Fibroblast of lung (primary cell): Measurements from ENCODE around the gene C19orf81. TPM values are rescaled to one million over a fixed set of nuclear protein-coding genes. Genes with fewer than 3 reads are reported as not detected.

Source experiments
- DNase-seq, 2 donors: peaks; one replicate each; pipeline versions ENCODE4 v3.0.0 to v3.0.0-alpha.2; 2010; ENCODE audit warnings: low read depth in 2 of 2
- H2AFZ ChIP-seq: 2 replicates; pipeline ENCODE4 v1.5.1; 2012; ENCODE audit warnings: low read length, control low read depth, inconsistent platforms
- H3K27ac ChIP-seq: 2 replicates; pipeline ENCODE4 v1.5.1; 2011; ENCODE audit warnings: low read length, control low read depth; ENCODE audit not compliant: insufficient read depth
- H3K27me3 ChIP-seq: 2 replicates; pipeline ENCODE4 v1.5.1; 2011; ENCODE audit warnings: mild to moderate bottlenecking, low read length; ENCODE audit not compliant: control insufficient read depth, insufficient read depth
- H3K36me3 ChIP-seq: 2 replicates; pipeline ENCODE4 v1.5.1; 2011; ENCODE audit warnings: low read length; ENCODE audit not compliant: control insufficient read depth, insufficient read depth
- H3K4me1 ChIP-seq: 2 replicates; pipeline ENCODE4 v1.5.1; 2011; ENCODE audit warnings: low read length; ENCODE audit not compliant: control insufficient read depth, insufficient read depth; ENCODE audit errors: extremely low read depth
- H3K4me2 ChIP-seq: 2 replicates; pipeline ENCODE4 v1.5.1; 2011; ENCODE audit warnings: low read length, control low read depth; ENCODE audit not compliant: insufficient read depth; ENCODE audit errors: extremely low read depth
- H3K4me3 ChIP-seq, 4 experiments: fragments of 200-600 bp in 1 of 4; sonication (generic) in 1 of 4; replicated peaks in 1 of 4; 2 replicates each; pipeline ENCODE4 v1.5.1; 2011 to 2016; ENCODE audit warnings: low read length in 4 of 4, low read depth in 3 of 4, mild to moderate bottlenecking in 3 of 4, control low read depth in 2 of 4, inconsistent platforms in 1 of 4, mixed read lengths in 1 of 4; ENCODE audit not compliant: insufficient read depth in 1 of 4; ENCODE audit errors: control extremely low read depth in 1 of 4
- H3K79me2 ChIP-seq: 2 replicates; pipeline ENCODE4 v1.5.1; 2012; ENCODE audit warnings: mild to moderate bottlenecking, low read length, inconsistent platforms; ENCODE audit not compliant: control insufficient read depth, insufficient read depth
- H3K9ac ChIP-seq: 2 replicates; pipeline ENCODE4 v1.5.1; 2011; ENCODE audit warnings: mild to moderate bottlenecking, low read length, control low read depth; ENCODE audit not compliant: insufficient read depth
- H3K9me3 ChIP-seq: 2 replicates; pipeline ENCODE4 v1.5.1; 2012; ENCODE audit warnings: low read depth, low read length; ENCODE audit not compliant: control insufficient read depth, insufficient read depth
- H4K20me1 ChIP-seq: 2 replicates; pipeline ENCODE4 v1.5.1; 2011; ENCODE audit warnings: low read length; ENCODE audit not compliant: control insufficient read depth, insufficient read depth; ENCODE audit errors: extremely low read depth
- CTCF ChIP-seq, 2 donors: IDR thresholded peaks in 1 of 2; conservative IDR thresholded peaks in 1 of 2; 1 replicate in 1 of 2; 2 replicates in 1 of 2; pipeline ENCODE4 v1.5.1; 2011 to 2012; ENCODE audit warnings: low read length in 2 of 2, control low read depth in 1 of 2, inconsistent platforms in 1 of 2, low read depth in 1 of 2, mild to moderate bottlenecking in 1 of 2
- EZH2 ChIP-seq: IDR thresholded peaks from 2 replicates; pipeline ENCODE4 v1.5.1; 2012; ENCODE audit warnings: low read length, control low read depth, mild to moderate bottlenecking; ENCODE audit errors: missing control alignments
- polyA plus RNA-seq, 2 donors: library from polyadenylated mRNA; depleted of rRNA in 1 of 2; stranded (reverse) in 1 of 2; unstranded in 1 of 2; fragments of >200 nt; gene quantifications; 2 replicates each; pipeline ENCODE4 v1.2.1, GENCODE V29; 2011 to 2012; ENCODE audit warnings: missing spikeins in 1 of 2
- total RNA-seq: library from RNA; depleted of rRNA; stranded (reverse); fragments of >200 nt; gene quantifications from 2 replicates; pipeline ENCODE4 v1.2.1, GENCODE V29; 2014

The C19orf81 gene
- total and polyA plus RNA-seq, 2 donors (not counting 1 experiment from before 2014, with no cell fraction given) = not detected

- no peak overlapping the region for H3K4me3 ChIP-seq
- DNase-seq = no peak
- H4K20me1 ChIP-seq = no peaks in the 10 kb centered on the region
- no peaks in the 10 kb centered on the region for H3K4me1 ChIP-seq
- H3K27ac ChIP-seq = no peak overlapping the region
- H2AFZ ChIP-seq = no peak overlapping the region
- H3K79me2 ChIP-seq = no peaks in the 10 kb centered on the region
- no peaks in the 10 kb centered on the region for H3K36me3 ChIP-seq
- peaks cover 2% of the 10 kb centered on the region for H3K27me3 ChIP-seq
- TF ChIP-seq EZH2 (no peak), CTCF (conservative IDR thresholded peaks at IDR 0.05 in 1 of 2, IDR thresholded peaks at IDR 0.05 in 1 of 2; ENCODE audit: low read depth in 1 of 2, low read length in 2 of 2) (no peak)
- no peaks in the 10 kb centered on the region for H3K9me3 ChIP-seq
- H3K9ac ChIP-seq = no peak overlapping the region
- no peak overlapping the region for H3K4me2 ChIP-seq
These were observed 39.5 kb downstream of the C19orf81 start for GRCh38 chr19:50688766-50689165.

GRCh38 chr19:50690439-50690838, 41.2 kb downstream of the C19orf81 start:
- H3K79me2 ChIP-seq = no peaks in the 10 kb centered on the region
- H4K20me1 ChIP-seq = no peaks in the 10 kb centered on the region
- no peak overlapping the region for H2AFZ ChIP-seq
- H3K27me3 ChIP-seq = peaks cover 4% of the 10 kb centered on the region
- H3K4me2 ChIP-seq = no peak overlapping the region
- H3K9me3 ChIP-seq = no peaks in the 10 kb centered on the region
- no peaks in the 10 kb centered on the region for H3K36me3 ChIP-seq
- no peak overlapping the region for H3K4me3 ChIP-seq
- no peaks in the 10 kb centered on the region for H3K4me1 ChIP-seq
- H3K9ac ChIP-seq = no peak overlapping the region
- no peak for TF ChIP-seq CTCF (conservative IDR thresholded peaks at IDR 0.05 in 1 of 2, IDR thresholded peaks at IDR 0.05 in 1 of 2; ENCODE audit: low read depth in 1 of 2, low read length in 2 of 2)
- no peak for TF ChIP-seq EZH2
- no peak for DNase-seq
- no peak overlapping the region for H3K27ac ChIP-seq

GRCh38 chr19:50693064-50693975, 44.1 kb downstream of the C19orf81 start:
- no peaks in the 10 kb centered on the region for H3K9me3 ChIP-seq
- H3K4me1 ChIP-seq = no peaks in the 10 kb centered on the region
- no peaks in the 10 kb centered on the region for H3K36me3 ChIP-seq
- TF ChIP-seq CTCF (conservative IDR thresholded peaks at IDR 0.05 in 1 of 2, IDR thresholded peaks at IDR 0.05 in 1 of 2; ENCODE audit: low read depth in 1 of 2, low read length in 2 of 2) = no peak
- TF ChIP-seq EZH2 = no peak
- DNase-seq = no peak
- peaks cover 4% of the 10 kb centered on the region for H3K27me3 ChIP-seq
- no peaks in the 10 kb centered on the region for H3K79me2 ChIP-seq
- H4K20me1 ChIP-seq = no peaks in the 10 kb centered on the region
- H2AFZ ChIP-seq = no peak overlapping the region
- no peak overlapping the region for H3K4me2 ChIP-seq
- no peak overlapping the region for H3K27ac ChIP-seq
- no peak overlapping the region for H3K9ac ChIP-seq
- H3K4me3 ChIP-seq = no peak overlapping the region
